ENCODE measurements around the gene PDCD4. TPM values are rescaled to one million over a fixed set of nuclear protein-coding genes. Genes with fewer than 3 reads are reported as not detected.

The PDCD4 gene
- total and polyA plus RNA-seq, 2 donors (not counting 3 experiments of a cell fraction or from before 2014, with no cell fraction given): 14.4 to 47.9 TPM

- DNase-seq (ENCODE audit: low read depth, low spot score) (no peak), FAIRE-seq (no peak)
- H3K79me2 ChIP-seq (ENCODE audit: control insufficient read depth, insufficient read depth, low read length): no peaks in the 10 kb centered on the region
- ChIA-PET POLR2A (no interaction called here), CTCF (interaction anchor here (0.8 to 2.0 kb wide), 6 partner anchors 8 to 156 kb away, joined by 3 to 7 read pairs (median 4); partner anchors contain the start of genes BBIP1 and SHOC2)
- TF ChIP-seq FOS (IDR thresholded peaks at IDR 0.05; ENCODE audit: borderline replicate concordance, insufficient read depth, low read length) (no peak), CTCF (IDR thresholded peaks at IDR 0.05; ENCODE audit: extremely low read depth in 1 of 2, insufficient read depth in 1 of 2, low read depth in 1 of 2, low read length in 2 of 2) (no peak), POLR2A (IDR thresholded peaks at IDR 0.05; ENCODE audit: low read depth, low read length) (no peak), GATA2 (IDR thresholded peaks at IDR 0.05; ENCODE audit: insufficient read depth, insufficient read length, low read depth, low read length) (no peak)
- no peaks in the 10 kb centered on the region for H3K9me3 ChIP-seq (replicated peaks; ENCODE audit: control insufficient read depth, insufficient read depth, low read length)
- H3K36me3 ChIP-seq (ENCODE audit: control insufficient read depth in 2 of 2, extremely low read depth in 1 of 2, insufficient read depth in 2 of 2, low read length in 2 of 2): peaks cover 2 to 4% of the 10 kb centered on the region in 2 experiments
- BruUV-seq (replicated peaks): no TSS peak
- H3K4me2 ChIP-seq (ENCODE audit: insufficient read depth, low read length): no peak overlapping the region
- dilution Hi-C loops (cut with MboI; ENCODE audit: extremely low pct_ligation_motif_present, low sequenced_read_pairs): no loop called here
- H3K27me3 ChIP-seq (ENCODE audit: control insufficient read depth in 2 of 2, insufficient read depth in 2 of 2, low read length in 2 of 2): no peaks in the 10 kb centered on the region
- no peak overlapping the region for H3K4me3 ChIP-seq (replicated peaks in 1 of 3; ENCODE audit: insufficient read depth in 1 of 3, low read depth in 1 of 3, low read length in 3 of 3)
- H4K20me1 ChIP-seq (replicated peaks; ENCODE audit: control insufficient read depth, extremely low read depth, insufficient read depth, low read length): no peaks in the 10 kb centered on the region
- H3K4me1 ChIP-seq (ENCODE audit: control insufficient read depth, extremely low read depth, insufficient read depth, low read length): no peaks in the 10 kb centered on the region
- H3K9me1 ChIP-seq (replicated peaks; ENCODE audit: control insufficient read depth, extremely low read depth, insufficient read depth, low read length): no peaks in the 10 kb centered on the region
- H3K9ac ChIP-seq (replicated peaks; ENCODE audit: extremely low read depth, insufficient read depth, low read length): no peak overlapping the region
- H3K27ac ChIP-seq (ENCODE audit: insufficient read depth, low read depth, low read length): no peak overlapping the region
- H2AFZ ChIP-seq (ENCODE audit: low read depth, low read length): no peak overlapping the region
- intact Hi-C loops (cut with micrococcal nuclease): no loop called here
Observed at GRCh38 chr10:110901954-110902819, 30.5 kb downstream of the PDCD4 start.

All from endothelial cell of umbilical vein (primary cell).